Mammary epithelial cell (primary cell): ENCODE measurements around the gene IL34.

Experiments
- CTCF ChIP-seq, 2 donors: IDR thresholded peaks in 1 of 2; conservative IDR thresholded peaks in 1 of 2; 2 replicates each; pipeline ENCODE4 v1.5.1; 2011 to 2012; ENCODE audit warnings: inconsistent platforms in 2 of 2, low read length in 2 of 2, mild to moderate bottlenecking in 2 of 2, control low read depth in 1 of 2, low read depth in 1 of 2; ENCODE audit not compliant: insufficient read depth in 1 of 2; ENCODE audit errors: extremely low read depth in 1 of 2
- EZH2 ChIP-seq: IDR thresholded peaks from 2 replicates; pipeline ENCODE4 v1.6.1; 2012; ENCODE audit warnings: low read length, inconsistent platforms, borderline replicate concordance

GRCh38 chr16:70605283-70605657 lies 41.1 kb upstream of the IL34 start:
- TF ChIP-seq CTCF (conservative IDR thresholded peaks at IDR 0.05 in 1 of 2, IDR thresholded peaks at IDR 0.05 in 1 of 2; ENCODE audit: extremely low read depth in 1 of 2, insufficient read depth in 1 of 2, low read depth in 1 of 2, low read length in 2 of 2), result no peak
- TF ChIP-seq EZH2, result no peak
